K562 (cell line): Measurements from ENCODE around the gene RXRB. TPM values are rescaled to one million over a fixed set of nuclear protein-coding genes. Genes with fewer than 3 reads are reported as not detected.

Source experiments
- HNRNPH1 ChIP-seq: fragments of 200-400 bp; formaldehyde crosslinking; optimal IDR thresholded peaks from 2 replicates; pipeline ENCODE3; 2017; ENCODE audit warnings: low read depth, mild to moderate bottlenecking, low read length, moderate library complexity
- MED1 ChIP-seq: sonication (generic); formaldehyde crosslinking; IDR thresholded peaks from 2 replicates; pipeline ENCODE4 v1.8.1; 2023; ENCODE audit warnings: missing genetic modification reagents, borderline replicate concordance
- SREBF1 ChIP-seq: fragments of 150-350 bp; IDR thresholded peaks from 2 replicates; pipeline ENCODE4 v1.6.1; 2014; ENCODE audit warnings: antibody characterized with exemption, low read depth, low read length, borderline replicate concordance
- ZBTB17 ChIP-seq: fragments of 450-650 bp; formaldehyde crosslinking; IDR thresholded peaks from 2 replicates; pipeline ENCODE4 v1.4.0; 2020; ENCODE audit warnings: mild to moderate bottlenecking
- ZFP36 ChIP-seq: fragments of 150-350 bp; IDR thresholded peaks from 2 replicates; pipeline ENCODE4 v1.6.1; 2018; ENCODE audit warnings: low read length, low read depth; ENCODE audit not compliant: partially characterized antibody
- ZNF407 ChIP-seq: fragments of 450-650 bp; IDR thresholded peaks from 2 replicates; pipeline ENCODE4 v1.6.1; 2016; ENCODE audit warnings: low read depth
- polyA plus RNA-seq, 8 experiments: library from polyadenylated mRNA; depleted of rRNA in 4 of 8; stranded (reverse) in 5 of 8; unstranded in 3 of 8; fragments of >200 nt; fragmentation: Nextera tagmentation in 2 of 8; fragmentation: Illumina TruSeq in 1 of 8; extraction: Ambion mirVana in 2 of 8; extraction: Trizol in 1 of 8; gene quantifications; 2 replicates each; pipeline versions ENCODE4 v1.2.1 to v1.2.3, GENCODE V29; 2011 to 2014; ENCODE audit warnings: inconsistent platforms in 1 of 8, missing spikeins in 1 of 8
- total RNA-seq, 7 experiments: library from RNA; depleted of rRNA in 6 of 7; stranded (reverse); fragments of >200 nt in 6 of 7; fragmentation: Illumina TruSeq in 2 of 7; extraction: Trizol in 2 of 7; gene quantifications; 2 replicates each; pipeline versions ENCODE4 v1.2.1 to v1.2.3, GENCODE V29; 2011 to 2021; ENCODE audit warnings: low replicate concordance in 1 of 7
- TF ChIP-seq, protein P1 (sequence below), 2 experiments: fragments of 450-650 bp; IDR thresholded peaks; 2 replicates each; pipeline ENCODE4 v1.6.1; 2016; ENCODE audit warnings: mild to moderate bottlenecking in 2 of 2, borderline replicate concordance in 1 of 2, low read depth in 1 of 2, moderate library complexity in 1 of 2
- TF ChIP-seq, protein P2 (sequence below): fragments of 250-450 bp; sonication (Bioruptor Pico); IDR thresholded peaks from 2 replicates; pipeline ENCODE4 v1.5.0; 2022; ENCODE audit warnings: mild to moderate bottlenecking

The RXRB gene
- total and polyA plus RNA-seq, 9 of the 15 experiments (the other 6 are each of a cell fraction or from before 2014, with no cell fraction given) = 0.76 to 35.5 (median 18.4) TPM

DNA sequence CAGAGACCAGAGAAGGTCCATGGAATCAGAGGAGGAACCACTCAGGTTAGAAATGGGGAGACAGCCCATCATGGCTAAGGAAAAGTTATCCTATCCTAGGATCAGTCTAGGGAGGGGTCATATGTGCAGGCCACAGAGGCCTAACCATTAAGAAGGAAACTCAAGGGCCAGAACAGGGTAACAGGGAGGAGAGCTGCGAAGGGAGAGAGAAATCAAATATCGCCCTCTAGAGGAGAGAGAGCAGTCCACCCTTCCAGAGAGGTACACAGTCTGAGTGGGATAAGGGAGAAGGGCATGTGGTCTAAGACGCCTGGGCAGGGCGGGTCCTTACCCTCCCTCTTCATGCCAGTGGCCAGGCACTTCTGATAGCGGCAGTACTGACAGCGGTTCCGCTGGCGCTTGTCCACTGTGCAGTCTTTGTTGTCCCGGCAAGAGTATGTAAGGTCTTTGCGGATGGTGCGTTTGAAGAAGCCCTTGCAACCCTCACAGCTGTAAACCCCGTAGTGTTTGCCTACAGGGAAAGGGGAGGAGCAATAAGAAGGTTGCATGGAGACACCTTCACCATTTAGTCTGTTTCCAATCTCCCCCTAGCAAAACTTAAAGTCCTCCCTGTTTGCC, 2.9 kb downstream of the RXRB start (continued):
- TF ChIP-seq, protein P1, sequence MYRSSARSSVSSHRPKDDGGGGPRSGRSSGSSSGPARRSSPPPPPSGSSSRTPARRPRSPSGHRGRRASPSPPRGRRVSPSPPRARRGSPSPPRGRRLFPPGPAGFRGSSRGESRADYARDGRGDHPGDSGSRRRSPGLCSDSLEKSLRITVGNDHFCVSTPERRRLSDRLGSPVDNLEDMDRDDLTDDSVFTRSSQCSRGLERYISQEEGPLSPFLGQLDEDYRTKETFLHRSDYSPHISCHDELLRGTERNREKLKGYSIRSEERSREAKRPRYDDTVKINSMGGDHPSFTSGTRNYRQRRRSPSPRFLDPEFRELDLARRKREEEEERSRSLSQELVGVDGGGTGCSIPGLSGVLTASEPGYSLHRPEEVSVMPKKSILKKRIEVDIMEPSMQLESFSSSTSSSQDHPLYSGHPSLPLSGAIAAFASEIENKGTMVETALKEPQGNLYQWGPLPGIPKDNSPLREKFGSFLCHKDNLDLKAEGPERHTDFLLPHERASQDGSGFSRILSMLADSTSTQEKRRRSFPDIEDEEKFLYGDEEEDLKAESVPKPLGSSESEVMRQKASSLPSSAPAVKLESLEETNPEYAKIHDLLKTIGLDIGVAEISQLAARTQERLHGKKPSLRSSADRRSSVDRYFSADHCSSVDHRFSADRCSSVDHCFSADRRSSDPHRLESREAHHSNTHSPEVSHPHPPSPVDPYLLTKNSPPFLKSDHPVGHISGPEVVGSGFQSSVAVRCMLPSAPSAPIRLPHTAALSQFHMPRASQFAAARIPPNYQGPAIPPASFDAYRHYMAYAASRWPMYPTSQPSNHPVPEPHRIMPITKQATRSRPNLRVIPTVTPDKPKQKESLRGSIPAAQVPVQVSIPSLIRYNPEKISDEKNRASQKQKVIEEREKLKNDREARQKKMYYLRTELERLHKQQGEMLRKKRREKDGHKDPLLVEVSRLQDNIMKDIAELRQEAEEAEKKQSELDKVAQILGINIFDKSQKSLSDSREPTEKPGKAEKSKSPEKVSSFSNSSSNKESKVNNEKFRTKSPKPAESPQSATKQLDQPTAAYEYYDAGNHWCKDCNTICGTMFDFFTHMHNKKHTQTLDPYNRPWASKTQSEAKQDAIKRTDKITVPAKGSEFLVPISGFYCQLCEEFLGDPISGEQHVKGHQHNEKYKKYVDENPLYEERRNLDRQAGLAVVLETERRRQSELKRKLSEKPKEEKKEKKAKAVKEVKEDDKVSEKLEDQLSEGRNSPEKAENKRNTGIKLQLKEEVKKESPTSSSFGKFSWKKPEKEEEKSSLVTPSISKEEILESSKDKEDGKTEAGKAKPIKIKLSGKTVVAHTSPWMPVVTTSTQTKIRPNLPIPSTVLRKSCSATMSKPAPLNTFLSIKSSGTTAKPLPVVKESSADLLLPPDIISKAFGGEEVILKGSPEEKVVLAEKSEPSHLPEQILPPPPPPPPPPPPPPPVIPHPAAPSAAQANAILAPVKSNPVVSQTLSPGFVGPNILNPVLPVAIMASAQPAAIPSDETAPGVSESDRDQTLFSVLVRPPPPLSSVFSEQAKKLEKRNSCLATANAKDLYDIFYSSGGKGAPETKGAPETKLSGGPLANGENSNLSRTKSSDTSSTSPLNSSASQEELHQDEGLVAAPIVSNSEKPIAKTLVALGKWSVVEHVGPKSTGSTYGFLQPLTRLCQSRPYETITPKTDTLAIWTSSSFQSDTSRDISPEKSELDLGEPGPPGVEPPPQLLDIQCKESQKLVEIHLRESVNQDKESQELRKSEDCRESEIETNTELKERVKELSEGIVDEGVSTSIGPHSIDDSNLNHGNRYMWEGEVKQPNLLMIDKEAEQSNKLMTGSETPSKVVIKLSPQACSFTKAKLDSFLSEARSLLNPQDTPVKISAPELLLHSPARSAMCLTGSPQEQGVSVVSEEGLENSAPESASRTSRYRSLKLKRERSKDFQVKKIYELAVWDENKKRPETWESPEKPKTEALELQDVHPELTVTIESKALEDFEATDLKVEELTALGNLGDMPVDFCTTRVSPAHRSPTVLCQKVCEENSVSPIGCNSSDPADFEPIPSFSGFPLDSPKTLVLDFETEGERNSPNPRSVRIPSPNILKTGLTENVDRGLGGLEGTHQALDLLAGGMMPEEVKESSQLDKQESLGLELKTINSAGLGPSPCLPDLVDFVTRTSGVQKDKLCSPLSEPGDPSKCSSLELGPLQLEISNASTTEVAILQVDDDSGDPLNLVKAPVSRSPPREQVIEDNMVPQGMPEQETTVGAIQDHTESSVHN (IDR thresholded peaks at IDR 0.05; ENCODE audit: borderline replicate concordance in 1 of 2, low read depth in 1 of 2) = no peak
- no peak for TF ChIP-seq HNRNPH1
- no peak for TF ChIP-seq MED1 (CRISPR knock-in tag)
- TF ChIP-seq ZNF407 = no peak
- TF ChIP-seq, protein P2, sequence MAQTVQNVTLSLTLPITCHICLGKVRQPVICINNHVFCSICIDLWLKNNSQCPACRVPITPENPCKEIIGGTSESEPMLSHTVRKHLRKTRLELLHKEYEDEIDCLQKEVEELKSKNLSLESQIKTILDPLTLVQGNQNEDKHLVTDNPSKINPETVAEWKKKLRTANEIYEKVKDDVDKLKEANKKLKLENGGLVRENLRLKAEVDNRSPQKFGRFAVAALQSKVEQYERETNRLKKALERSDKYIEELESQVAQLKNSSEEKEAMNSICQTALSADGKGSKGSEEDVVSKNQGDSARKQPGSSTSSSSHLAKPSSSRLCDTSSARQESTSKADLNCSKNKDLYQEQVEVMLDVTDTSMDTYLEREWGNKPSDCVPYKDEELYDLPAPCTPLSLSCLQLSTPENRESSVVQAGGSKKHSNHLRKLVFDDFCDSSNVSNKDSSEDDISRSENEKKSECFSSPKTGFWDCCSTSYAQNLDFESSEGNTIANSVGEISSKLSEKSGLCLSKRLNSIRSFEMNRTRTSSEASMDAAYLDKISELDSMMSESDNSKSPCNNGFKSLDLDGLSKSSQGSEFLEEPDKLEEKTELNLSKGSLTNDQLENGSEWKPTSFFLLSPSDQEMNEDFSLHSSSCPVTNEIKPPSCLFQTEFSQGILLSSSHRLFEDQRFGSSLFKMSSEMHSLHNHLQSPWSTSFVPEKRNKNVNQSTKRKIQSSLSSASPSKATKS (CRISPR knock-in tag) = no peak
- no peak for TF ChIP-seq ZBTB17 (CRISPR knock-in tag)
- TF ChIP-seq ZFP36 = no peak
- TF ChIP-seq SREBF1 = no peak
